ENCODE results near the gene EMSY. TPM values are rescaled to one million over a fixed set of nuclear protein-coding genes. Genes with fewer than 3 reads are reported as not detected.

The EMSY gene
- total RNA-seq, 1 donor from 2014 or later = 32.1 TPM

Other genes starting within 250 kb of the EMSY start
- gene WNT11, start 238.5 kb upstream of the EMSY start, total RNA-seq = 0.69 and 1.2 TPM in 2 replicates
- 77.8 and 80.9 TPM in 2 replicates for gene THAP12, start 63.9 kb upstream of the EMSY start, total RNA-seq
- 3.7 and 4.3 TPM in 2 replicates for gene GVQW3, start 63.7 kb upstream of the EMSY start, total RNA-seq
- 6.6 and 8.6 TPM in 2 replicates for gene LRRC32, start 225.7 kb downstream of the EMSY start, total RNA-seq